Right ventricle myocardium inferior (tissue), 1 donor: Measurements from ENCODE around the gene FAM174B. TPM values are rescaled to one million over a fixed set of nuclear protein-coding genes. Genes with fewer than 3 reads are reported as not detected.
"Not testable (repeated sequence)": the region's sequence is repeated elsewhere in the genome, so short reads cannot be mapped to it uniquely, and the experiment has no call there.

Experiments
- ATAC-seq: fragments of 200-7000 bp; cut with Tn5 transposase; one replicate; pipeline ENCODE4 v1.9.1; 2020; ENCODE audit warnings: mild to moderate bottlenecking, moderate library complexity
- DNase-seq: peaks from one replicate; pipeline ENCODE4 v3.0.0; 2021; ENCODE audit errors: missing footprints
- intact Hi-C: fragments of 100-400 bp; cut with DNase I; formaldehyde crosslinking; loops from one replicate; pipeline ENCODE4 v1.11.0; 2022
- total RNA-seq: library from RNA; stranded (reverse); fragmentation: NEBNext Ultra II Directional; extraction: Animal tissue kit (Norgen Biotek cat#: 25700); gene quantifications from one replicate; pipeline ENCODE4 v1.2.1, GENCODE V29; 2021
- donor health status: DM: no; HTN: yes; CAD: no; lungs with severe emphysema.

The FAM174B gene
- total RNA-seq, 1 donor from 2014 or later = 13.0 TPM

DNA sequence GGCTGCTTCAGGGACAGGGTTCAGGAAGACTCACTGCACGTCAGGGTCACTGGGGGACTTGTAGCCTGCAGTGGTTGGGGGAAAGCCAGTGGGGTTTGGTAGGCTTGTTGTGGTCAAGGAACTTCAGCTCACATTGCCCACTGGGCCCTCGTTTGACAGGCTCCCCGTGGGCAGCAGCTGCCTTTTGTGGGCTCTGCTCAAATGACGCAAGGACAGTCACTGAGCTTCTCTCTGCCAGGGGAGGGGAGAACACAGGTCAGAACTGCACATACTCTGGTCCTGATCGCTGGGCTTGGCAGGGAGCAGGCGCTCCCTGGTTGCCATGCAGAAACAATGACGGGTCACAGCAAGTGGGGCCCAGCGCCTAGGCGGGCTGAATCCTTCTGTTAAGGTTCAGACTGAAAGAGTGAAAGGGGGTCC is 45.5 kb downstream of the FAM174B start:
- DNase-seq (no peak), ATAC-seq (no peak)
- intact Hi-C loops = no loop called here

- ATAC-seq = no peak
- intact Hi-C loops = no loop called here
- no peak for DNase-seq
Measured at GRCh38 chr15:92608866-92609700, 46.5 kb downstream of the FAM174B start.

DNA sequence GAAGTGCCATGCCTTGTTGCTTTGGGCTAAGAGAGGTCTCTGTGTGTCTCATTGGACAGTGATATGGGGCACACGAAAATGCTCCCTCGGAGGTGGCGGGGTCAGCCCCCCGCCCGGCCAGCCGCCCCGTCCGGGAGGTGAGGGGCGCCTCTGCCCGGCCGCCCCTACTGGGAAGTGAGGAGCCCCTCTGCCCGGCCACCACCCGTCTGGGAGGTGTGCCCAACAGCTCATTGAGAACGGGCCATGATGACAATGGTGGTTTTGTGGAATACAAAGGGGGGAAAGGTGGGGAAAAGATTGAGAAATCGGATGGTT is 48.8 kb downstream of the FAM174B start:
- intact Hi-C loops, ATAC-seq, DNase-seq: not testable (repeated sequence)

DNA sequence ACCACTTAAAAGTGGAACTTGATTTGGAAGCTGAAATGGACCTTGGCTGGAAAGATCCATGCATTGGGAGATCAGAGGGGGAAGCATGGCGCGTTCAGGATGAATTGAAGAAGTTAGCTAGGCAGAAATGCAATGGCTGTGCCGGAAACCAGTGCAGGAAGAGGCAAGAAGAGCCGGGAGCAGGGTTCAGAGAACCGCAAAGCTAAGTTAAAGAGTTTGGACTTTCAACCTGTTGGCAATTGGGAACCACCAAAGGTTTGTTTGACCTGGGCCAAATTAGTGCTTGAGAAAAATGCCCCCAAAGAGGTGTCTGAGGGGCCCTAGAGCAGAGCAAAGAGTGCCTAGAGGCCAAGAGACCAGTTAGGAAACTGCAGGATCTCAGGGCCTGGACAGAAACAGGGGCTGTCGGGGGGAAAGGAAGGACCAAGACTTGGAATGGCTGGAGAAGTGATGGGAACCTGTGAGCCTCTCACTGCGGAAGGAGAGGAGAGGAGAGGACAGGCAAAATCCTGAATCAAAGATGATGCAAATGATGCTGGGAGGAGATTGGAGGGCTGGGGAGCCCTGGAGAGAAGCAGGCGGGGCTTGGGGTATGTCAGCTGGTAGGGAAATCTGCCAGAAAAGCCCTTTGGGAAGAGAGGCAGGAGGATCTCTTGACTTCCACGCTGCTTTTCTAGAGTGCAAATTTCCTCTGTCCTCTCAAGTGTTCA is 49.3 kb downstream of the FAM174B start:
- intact Hi-C loops = no loop called here
- DNase-seq (no peak), ATAC-seq (no peak)

DNA sequence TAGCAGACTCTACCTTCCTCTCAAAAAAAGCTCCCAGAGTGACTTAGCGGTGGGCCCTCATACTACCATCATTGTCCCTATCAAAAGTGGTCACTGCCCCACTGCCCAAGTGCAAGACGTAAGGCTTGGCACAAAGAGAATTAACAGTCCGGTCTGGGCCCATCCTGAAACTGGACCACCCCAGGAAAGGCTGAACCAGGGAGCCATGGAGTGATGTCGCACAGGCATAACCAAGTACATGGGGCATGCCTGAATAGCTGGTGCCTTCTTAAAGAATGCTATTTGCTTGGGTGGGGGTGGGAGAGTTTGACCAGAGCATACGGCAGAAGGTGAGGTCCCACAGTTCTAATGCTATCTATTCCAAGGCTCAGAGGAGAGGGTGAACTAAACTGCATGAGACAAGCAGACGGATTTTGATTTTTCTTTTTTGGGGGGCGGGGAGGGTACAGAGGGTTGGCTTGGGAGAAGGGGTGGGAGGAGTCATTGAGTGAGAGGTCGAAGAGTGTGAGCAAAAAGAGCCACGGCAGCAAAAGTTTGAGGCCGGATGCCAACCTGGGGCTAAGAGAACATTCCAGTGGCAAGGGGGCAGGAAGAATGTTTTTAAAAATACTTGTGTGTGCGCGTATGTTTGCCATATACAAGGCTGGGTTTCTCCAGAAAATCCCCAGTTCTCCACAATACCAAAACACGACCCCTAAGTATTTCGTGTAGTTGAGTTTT is 50.2 kb downstream of the FAM174B start:
- intact Hi-C loops = no loop called here
- no peak for DNase-seq
- ATAC-seq = no peak

DNA sequence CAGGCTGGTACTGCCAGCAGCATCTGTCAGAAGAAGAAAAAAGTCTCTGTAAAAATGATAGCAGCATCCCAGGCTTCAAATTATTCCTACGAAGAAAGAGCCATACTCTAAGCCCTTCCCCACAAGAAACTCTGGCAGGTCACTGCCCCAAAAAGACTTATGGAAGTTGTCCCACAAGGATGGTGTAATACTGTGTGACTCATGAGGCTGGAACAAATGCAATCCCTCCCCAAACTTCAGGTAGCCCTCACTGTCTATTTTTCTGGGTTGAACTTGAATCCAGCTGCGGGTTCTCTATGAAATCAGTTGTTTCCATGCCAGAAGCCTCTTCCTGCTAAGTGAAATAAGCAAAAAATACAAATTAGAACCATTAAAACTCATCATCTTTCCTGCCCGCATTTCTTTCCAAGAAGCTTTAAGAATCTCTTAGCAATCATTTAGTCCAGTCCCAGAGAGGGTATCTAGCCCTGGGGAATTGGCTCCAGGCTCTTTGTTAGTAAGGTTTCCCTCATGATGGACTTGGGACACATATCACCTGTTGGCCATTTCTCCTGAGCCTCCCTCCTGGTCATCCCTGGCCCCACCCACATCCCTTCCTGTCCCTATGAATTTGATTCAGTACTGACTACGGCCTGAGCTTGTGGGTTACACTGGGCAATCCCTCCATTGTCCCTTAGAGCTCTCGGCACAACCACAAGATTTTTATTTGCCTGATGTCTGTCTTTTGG is 51.7 kb downstream of the FAM174B start:
- DNase-seq (no peak), ATAC-seq (no peak)
- intact Hi-C loops = no loop called here

DNA sequence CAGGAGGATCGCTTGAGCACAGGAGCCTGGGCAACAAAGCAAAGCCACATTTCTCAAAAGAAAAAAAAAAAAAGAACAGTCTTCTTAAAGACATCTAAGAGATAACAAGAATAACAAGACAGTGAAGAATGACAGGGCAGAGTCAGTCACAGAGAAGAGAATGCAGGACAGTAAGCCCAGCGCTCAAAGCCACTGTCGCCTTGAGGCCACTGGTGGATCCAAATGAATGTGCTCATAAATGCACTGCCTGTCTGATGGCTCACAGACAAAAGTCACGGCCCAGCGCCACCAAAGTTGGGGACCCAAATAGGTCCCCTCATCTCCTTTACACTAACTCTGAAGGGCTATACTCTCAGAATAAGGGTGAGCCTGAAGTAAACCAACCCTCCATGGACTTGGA is 52.3 kb downstream of the FAM174B start:
- intact Hi-C loops = no loop called here
- DNase-seq (no peak), ATAC-seq (no peak)

DNA sequence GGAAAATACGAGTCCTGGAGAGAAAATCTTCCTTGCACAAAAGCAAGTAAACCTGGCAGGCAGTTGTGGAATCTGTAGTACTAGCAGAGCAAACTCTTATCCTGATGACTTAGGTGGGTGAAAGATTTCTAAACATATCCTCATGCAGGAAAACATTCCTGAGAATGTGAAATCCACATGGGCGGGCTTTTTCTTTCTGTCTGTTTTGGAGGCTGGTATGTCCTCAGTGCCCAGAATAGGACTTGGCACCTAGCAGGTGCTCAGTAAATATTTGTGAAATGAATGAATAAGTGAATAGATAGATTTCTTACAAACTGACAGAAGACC is 53.3 kb downstream of the FAM174B start:
- no peak for ATAC-seq
- DNase-seq = no peak
- intact Hi-C loops = no loop called here

DNA sequence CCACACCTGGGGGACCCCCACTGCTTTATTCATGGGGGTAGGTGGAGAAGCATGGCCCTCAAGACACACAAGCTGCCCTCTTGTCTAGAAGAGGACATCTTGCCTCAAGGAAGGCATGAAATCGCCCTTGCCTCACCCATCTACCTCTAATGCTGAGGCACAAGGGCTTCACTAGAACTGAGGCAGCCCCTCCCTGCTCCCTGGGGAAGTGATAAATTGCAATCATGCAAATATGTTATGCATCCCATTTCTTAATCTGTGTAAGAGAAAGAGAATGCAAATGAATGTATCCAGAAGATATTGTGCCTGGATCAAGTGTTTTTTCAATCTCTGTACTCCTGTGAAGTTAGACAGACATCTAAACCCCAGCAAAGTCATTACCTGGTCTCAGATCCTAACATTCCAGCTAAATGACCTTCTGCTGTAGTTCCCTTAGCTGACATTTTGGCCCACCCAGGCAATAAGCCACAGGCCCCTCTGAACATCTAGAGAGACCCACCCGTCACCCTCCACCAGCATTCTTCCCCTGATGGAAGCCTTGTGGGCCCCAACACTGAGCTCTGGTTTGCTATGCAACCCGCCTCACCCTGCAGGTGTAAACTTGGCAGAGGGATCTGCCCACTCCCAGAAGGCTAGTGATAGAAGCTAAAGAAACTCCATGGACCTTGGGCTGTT is 53.8 kb downstream of the FAM174B start:
- intact Hi-C loops = no loop called here
- no peak for ATAC-seq
- no peak for DNase-seq

- DNase-seq (no peak), ATAC-seq (no peak)
- intact Hi-C loops = no loop called here
Measured at GRCh38 chr15:92600856-92601255, 54.7 kb downstream of the FAM174B start.

DNA sequence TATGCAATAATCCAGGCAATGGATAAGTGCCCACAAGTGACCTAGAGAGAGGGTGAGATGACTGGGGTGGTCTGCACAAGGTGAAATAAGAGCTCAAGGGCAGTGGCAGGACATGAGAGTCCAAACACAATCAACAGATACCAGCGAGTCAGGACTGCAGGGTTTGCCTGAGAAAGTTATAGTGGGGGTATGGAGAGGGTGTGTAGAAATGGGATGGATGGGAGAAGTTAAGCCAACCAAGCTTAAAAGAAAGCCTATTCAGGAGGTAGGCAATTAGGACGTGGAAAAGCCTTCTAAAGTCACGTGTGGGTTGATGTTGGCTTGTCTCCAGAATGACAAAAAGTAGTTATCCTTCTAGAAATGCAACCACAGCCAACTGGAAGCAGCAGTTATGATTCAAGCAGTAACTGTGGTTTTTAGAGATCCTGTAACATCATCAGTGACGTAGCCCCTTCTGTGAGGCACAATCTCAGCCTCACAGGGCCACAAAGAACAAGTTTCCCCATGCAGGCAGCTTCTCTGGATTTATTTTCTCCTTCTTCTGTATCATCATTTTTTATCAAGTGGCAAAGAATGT is 56.1 kb downstream of the FAM174B start:
- ATAC-seq = no peak
- intact Hi-C loops = no loop called here
- DNase-seq = no peak

- ATAC-seq (no peak), DNase-seq (no peak)
- intact Hi-C loops = no loop called here
Measured at GRCh38 chr15:92597548-92597947, 58.0 kb downstream of the FAM174B start.

GRCh38 chr15:92596623-92597022 is 59.0 kb downstream of the FAM174B start:
- ATAC-seq = no peak
- intact Hi-C loops = loop anchor here (1.0 kb wide), 1 partner anchor 73 kb away; no protein-coding TSS in a partner anchor

GRCh38 chr15:92595506-92596381 is 59.8 kb downstream of the FAM174B start:
- intact Hi-C loops = loop anchor here (1.0 kb wide), 1 partner anchor 72 kb away; no protein-coding TSS in a partner anchor
- no peak for ATAC-seq
- DNase-seq = no peak

More at GRCh38 chr15:92596623-92597022, 59.0 kb downstream of the FAM174B start:
- DNase-seq = no peak

DNA sequence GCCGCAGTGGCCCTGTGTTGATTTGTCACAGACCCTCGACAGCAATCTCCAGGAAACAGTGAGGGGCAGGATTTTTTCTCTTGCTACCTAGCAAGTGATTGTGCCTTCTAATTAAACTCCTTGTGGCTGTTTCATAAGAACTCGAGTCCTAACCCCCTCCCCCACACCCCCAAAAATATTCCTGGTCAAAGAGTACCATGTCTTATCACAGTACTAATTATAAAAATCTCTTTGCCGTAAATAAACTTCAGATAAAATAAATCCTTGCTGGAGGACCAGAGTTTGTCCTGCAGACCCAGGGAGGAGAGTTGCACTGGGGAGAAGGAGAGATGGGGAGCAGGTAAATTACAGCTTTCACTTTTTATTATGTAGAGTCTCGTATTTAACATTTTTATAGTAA is 64.3 kb downstream of the FAM174B start:
- intact Hi-C loops = no loop called here
- ATAC-seq (peak; percentile 48), DNase-seq (no peak)

- DNase-seq (no peak), ATAC-seq (no peak)
- intact Hi-C loops = no loop called here
Measured at GRCh38 chr15:92586966-92587365, 68.6 kb downstream of the FAM174B start.

DNA sequence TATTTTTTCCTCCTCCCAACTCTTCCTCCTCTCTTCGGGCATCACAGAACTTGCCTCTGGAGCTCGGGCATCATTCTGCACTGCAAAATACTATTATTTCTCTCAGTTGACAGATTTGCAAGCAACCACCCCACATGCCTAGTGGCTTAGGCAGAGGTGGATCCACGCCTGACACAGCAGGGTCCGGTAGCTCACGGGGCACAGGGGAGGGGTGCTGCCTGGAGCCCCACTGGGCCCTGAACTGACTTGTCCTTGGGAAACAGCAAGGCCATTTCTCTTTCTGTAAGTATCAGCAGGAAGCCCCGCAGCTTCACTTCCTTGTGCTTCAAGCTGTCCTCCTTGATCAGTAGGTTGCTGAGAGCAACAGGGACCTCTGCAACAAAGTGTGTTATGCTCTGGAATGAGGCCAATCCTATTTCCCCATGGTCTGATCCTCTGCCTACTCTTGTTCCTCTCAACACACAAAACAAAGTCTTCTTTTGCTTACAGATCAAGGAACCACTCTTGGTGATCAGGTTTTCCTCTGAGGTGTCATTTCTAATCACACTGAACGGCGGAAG is 69.1 kb downstream of the FAM174B start:
- intact Hi-C loops = no loop called here

More for the DNA sequence above, 69.1 kb downstream of the FAM174B start:
- DNase-seq (no peak), ATAC-seq (no peak)
